Adrenal gland (tissue), 12 donors: Measurements from ENCODE around the gene ANKS1B. TPM values are rescaled to one million over a fixed set of nuclear protein-coding genes. Genes with fewer than 3 reads are reported as not detected.

Experiments
- DNase-seq, 7 donors: peaks; one replicate each; pipeline ENCODE4 v3.0.0-alpha.2; 2019 to 2020
- H3K27ac ChIP-seq, 5 donors: fragments of 200-600 bp; sonication (generic) in 4 of 5; 1 replicate in 3 of 5; 2 replicates in 2 of 5; pipeline versions ENCODE4 v1.5.1 to v1.8.0; 2016 to 2020; ENCODE audit warnings: mild to moderate bottlenecking in 1 of 5
- H3K27me3 ChIP-seq: fragments of 200-600 bp; 2 replicates; pipeline ENCODE4 v1.8.0; 2021
- H3K36me3 ChIP-seq, 2 donors: fragments of 200-600 bp; replicated peaks in 1 of 2; 1 replicate in 1 of 2; 2 replicates in 1 of 2; pipeline versions ENCODE4 v1.5.1 to v1.8.0; 2018 to 2022
- H3K4me1 ChIP-seq, 2 donors: fragments of 200-600 bp; replicated peaks in 1 of 2; 1 replicate in 1 of 2; 2 replicates in 1 of 2; pipeline versions ENCODE4 v1.5.1 to v1.8.0; 2018 to 2021
- H3K4me3 ChIP-seq, 4 donors: fragments of 200-600 bp; sonication (generic) in 3 of 4; one replicate each; pipeline ENCODE4 v1.5.1; 2016 to 2018
- H3K9me3 ChIP-seq, 3 donors: fragments of 200-600 bp; sonication (generic) in 1 of 3; replicated peaks in 1 of 3; 1 replicate in 2 of 3; 2 replicates in 1 of 3; pipeline versions ENCODE4 v1.5.1 to v1.8.0; 2016 to 2021
- CTCF ChIP-seq, 6 experiments: fragments of 450-650 bp in 4 of 6; fragments of 200-600 bp in 2 of 6; sonication (generic) in 1 of 6; IDR thresholded peaks; 1 replicate in 5 of 6; 2 replicates in 1 of 6; pipeline versions ENCODE4 v1.5.1 to v1.8.0; 2016 to 2021; ENCODE audit warnings: antibody characterized with exemption in 6 of 6, mild to moderate bottlenecking in 2 of 6, moderate library complexity in 1 of 6
- POLR2A ChIP-seq, 2 donors: fragments of 450-650 bp; IDR thresholded peaks; one replicate each; pipeline ENCODE4 v1.6.1; 2017; ENCODE audit warnings: antibody characterized with exemption in 2 of 2, mild to moderate bottlenecking in 2 of 2, moderate library complexity in 1 of 2
- WGBS, 4 donors: extraction: QIAGEN DNeasy Blood & Tissue Kit in 2 of 4; methylation state at CpG; one replicate each; pipeline versions ENCODE4 v1.1.5 to v1.1.7; 2013 to 2017; 5-methylcytosine and 5-hydroxymethylcytosine counted together
- intact Hi-C, 2 donors: fragments of 100-400 bp; cut with DNase I; formaldehyde crosslinking; loops; one replicate each; pipeline versions ENCODE4 v1.14.1 to v1.15.0; 2022 to 2023
- polyA plus RNA-seq, 3 donors: library from polyadenylated mRNA; stranded (reverse); fragments of 200-250 nt in 2 of 3; fragments of 350-450 nt in 1 of 3; fragmentation: Illumina TruSeq in 1 of 3; extraction: RNeasy Lipid Tissue Mini Kit (QIAGEN cat#74804) in 1 of 3; gene quantifications; one replicate each; pipeline ENCODE4 v1.2.3, GENCODE V29; 2013 to 2014
- total RNA-seq, 9 donors: library from RNA; depleted of rRNA in 4 of 9; stranded (reverse); fragments of >200 nt in 4 of 9; fragments of 120-200 nt in 1 of 9; fragmentation: NEBNext Ultra II Directional in 1 of 9; extraction: Animal tissue kit (Norgen Biotek cat#: 25700) in 1 of 9; gene quantifications; one replicate each; pipeline versions ENCODE4 v1.1.0 to v1.2.4, GENCODE V29; 2013 to 2023
- donor health status: healthy with polysubstance abuse.
- donor health status: Bipolar disorder and iron deficiency.
- donor health status: DM: yes; HTN: yes; CAD: no.
- donor health status: DM: no; HTN: no; CAD: no.
- donor health status: DM: no; HTN: no; CAD: no.
- donor health status: DM: yes; HTN: yes; CAD: no.

The ANKS1B gene
- total and polyA plus RNA-seq, 12 donors = 1.3 to 28.1 (median 8.0) TPM

- Histone ChIP-seq H3K4me1 (peaks cover 4 to 8% of the 10 kb centered on the region in 2 donors), H3K27me3 (no peaks in the 10 kb centered on the region), H3K4me3 (peak overlapping the region in 2 of 4 donors; percentile 69 to 78), H3K9me3 (no peaks in the 10 kb centered on the region), H3K27ac (peak overlapping the region in 2 of 5 donors; percentile 62 to 78), H3K36me3 (no peaks in the 10 kb centered on the region)
- intact Hi-C loops = loop anchor here in 1 of 2 donors (10.0 kb wide), 1 partner anchor 151 kb away; no protein-coding TSS in a partner anchor
- TF ChIP-seq POLR2A (IDR thresholded peaks at IDR 0.05) = no peak
- TF ChIP-seq CTCF (IDR thresholded peaks at IDR 0.05) = no peak
- DNase-seq = peak in 3 of 7 donors; percentile 18 to 22 (median 20)
- 18 to 21% (median 20%) methylated on average over 17 to 20 of the region's 20 CpGs for WGBS, 4 donors
Measured at GRCh38 chr12:99983456-99984258, 1.1 kb downstream of the ANKS1B start.

- Histone ChIP-seq H3K36me3 (no peaks in the 10 kb centered on the region), H3K9me3 (no peaks in the 10 kb centered on the region), H3K27ac (no peak overlapping the region), H3K4me3 (no peak overlapping the region), H3K4me1 (peaks cover 4 to 8% of the 10 kb centered on the region in 2 donors), H3K27me3 (no peaks in the 10 kb centered on the region)
- intact Hi-C loops = loop anchor here in 1 of 2 donors (10.0 kb wide), 1 partner anchor 153 kb away; no protein-coding TSS in a partner anchor
- DNase-seq = no peak
- WGBS, 4 donors = 79 to 84% (median 81%) methylated on average over 4 of the region's 4 CpGs
- TF ChIP-seq POLR2A (IDR thresholded peaks at IDR 0.05) (no peak), CTCF (IDR thresholded peaks at IDR 0.05) (no peak)
Measured at GRCh38 chr12:99981639-99982190, 3.0 kb downstream of the ANKS1B start.

- intact Hi-C loops = no loop called here
- no peaks in the 10 kb centered on the region for H3K36me3 ChIP-seq
Measured at GRCh38 chr12:99979471-99979870, 5.3 kb downstream of the ANKS1B start.

More at GRCh38 chr12:99979471-99979870, 5.3 kb downstream of the ANKS1B start:
- no peaks in the 10 kb centered on the region for H3K4me1 ChIP-seq
- no peaks in the 10 kb centered on the region for H3K27me3 ChIP-seq
- 82 to 94% (median 89%) methylated on average over 2 of the region's 2 CpGs for WGBS, 4 donors
- H3K4me3 ChIP-seq = no peak overlapping the region
- no peak for DNase-seq
- TF ChIP-seq POLR2A (IDR thresholded peaks at IDR 0.05) (no peak), CTCF (IDR thresholded peaks at IDR 0.05) (no peak)
- no peaks in the 10 kb centered on the region for H3K9me3 ChIP-seq
- H3K27ac ChIP-seq = no peak overlapping the region
